A673 (cell line): ENCODE results near the gene SLC35F1. TPM values are rescaled to one million over a fixed set of nuclear protein-coding genes. Genes with fewer than 3 reads are reported as not detected.

Source experiments
- BruUV-seq: library from RNA; stranded (reverse); fragments of 400-500 nt; replicated peaks from 2 replicates; lab custom pipeline; 2021; lab: Mats Ljungman, UMichigan
- CTCF ChIA-PET: fragments of 300-600 bp; sonication (Branson Sonifier 250); formaldehyde crosslinking; loops from one replicate; lab custom pipeline; 2022; ENCODE audit warnings: antibody characterized with exemption; lab: Charles Lee
- POLR2A ChIA-PET: fragments of 300-600 bp; sonication (Branson Sonifier 250); formaldehyde crosslinking; loops from one replicate; lab custom pipeline; 2022; ENCODE audit warnings: antibody characterized with exemption; ENCODE audit not compliant: low non-redundant PET; lab: Charles Lee
- DNase-seq: peaks from one replicate; pipeline ENCODE4 v3.0.0-alpha.2; 2015; ENCODE audit warnings: low spot score
- H3K27ac ChIP-seq: fragments of 200-600 bp; sonication (generic); 2 replicates; pipeline ENCODE4 v1.5.1; 2016; ENCODE audit warnings: mixed run types, low read depth, mild to moderate bottlenecking, mixed read lengths, antibody characterized with exemption, low read length; ENCODE audit not compliant: poor library complexity, severe bottlenecking
- H3K27me3 ChIP-seq: fragments of 200-600 bp; sonication (generic); replicated peaks from 2 replicates; pipeline ENCODE4 v1.6.1; 2017; ENCODE audit warnings: mixed run types, low read depth, mild to moderate bottlenecking, mixed read lengths, antibody characterized with exemption, low read length; ENCODE audit not compliant: insufficient read depth, poor library complexity
- H3K36me3 ChIP-seq: fragments of 200-600 bp; sonication (generic); 2 replicates; pipeline ENCODE4 v1.6.1; 2016; ENCODE audit warnings: mixed run types, mild to moderate bottlenecking, mixed read lengths, antibody characterized with exemption, low read length; ENCODE audit not compliant: insufficient read depth, poor library complexity, severe bottlenecking
- H3K4me1 ChIP-seq: fragments of 200-600 bp; sonication (generic); 2 replicates; pipeline ENCODE4 v1.6.1; 2017; ENCODE audit warnings: mixed run types, mild to moderate bottlenecking, mixed read lengths, antibody characterized with exemption, low read length; ENCODE audit not compliant: insufficient read depth, poor library complexity, severe bottlenecking
- H3K4me3 ChIP-seq: fragments of 200-600 bp; sonication (generic); 2 replicates; pipeline ENCODE4 v1.5.1; 2016; ENCODE audit warnings: low read depth, mixed run types, mild to moderate bottlenecking, mixed read lengths, low read length; ENCODE audit not compliant: poor library complexity, severe bottlenecking
- H3K9me3 ChIP-seq: fragments of 200-600 bp; sonication (generic); 2 replicates; pipeline ENCODE4 v1.6.1; 2016; ENCODE audit warnings: mixed run types, low read depth, mild to moderate bottlenecking, mixed read lengths, antibody characterized with exemption, low read length; ENCODE audit not compliant: poor library complexity, severe bottlenecking
- EZH2 ChIP-seq: fragments of 200-600 bp; sonication (generic); IDR thresholded peaks from 2 replicates; pipeline ENCODE4 v1.6.1; 2017; ENCODE audit warnings: borderline replicate concordance, low read depth, mild to moderate bottlenecking, mixed read lengths, antibody characterized with exemption, low read length; ENCODE audit not compliant: poor library complexity, severe bottlenecking
- intact Hi-C: fragments of 100-400 bp; cut with micrococcal nuclease; formaldehyde crosslinking; loops from one replicate; pipeline ENCODE4 v1.10.0; 2022; ENCODE audit not compliant: unreplicated experiment
- total RNA-seq: library from RNA; stranded (reverse); gene quantifications from 2 replicates; pipeline ENCODE4 v1.2.3, GENCODE V29; 2021
- TF ChIP-seq, protein P1 (sequence below): fragments of 300-800, 200-600 bp; sonication (generic); conservative IDR thresholded peaks from 2 replicates; pipeline ENCODE4 v1.5.1; 2017; ENCODE audit warnings: low read depth, mild to moderate bottlenecking, antibody characterized with exemption, low read length, moderate library complexity, mixed read lengths

SLC35F1 gene
- total RNA-seq, 1 experiment from 2014 or later: 5.3 TPM

DNA sequence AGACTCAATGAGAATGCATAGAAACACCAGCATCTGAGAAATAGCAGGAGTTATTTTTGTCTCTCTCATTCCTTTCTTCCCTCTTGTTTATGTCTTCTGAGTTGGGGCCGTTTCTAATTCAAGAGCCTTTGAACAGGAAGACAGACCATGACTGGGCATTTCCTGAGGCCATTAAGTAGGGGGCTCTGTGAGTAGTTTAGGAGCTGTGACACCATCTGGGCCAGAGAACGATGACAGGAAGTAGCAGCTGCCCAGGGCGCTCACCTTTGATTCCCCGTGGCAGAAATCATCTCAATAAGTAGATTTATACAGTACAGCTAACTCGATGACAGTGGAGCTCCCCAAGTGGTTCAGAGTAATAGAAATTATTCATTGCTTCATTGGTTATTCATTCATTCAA lies 342.6 kb downstream of the SLC35F1 start:
- Histone ChIP-seq H3K27ac (peak overlapping the region; percentile 79), H3K4me3 (no peak overlapping the region), H3K4me1 (peaks cover 14% of the 10 kb centered on the region), H3K36me3 (no peaks in the 10 kb centered on the region), H3K9me3 (no peaks in the 10 kb centered on the region), H3K27me3 (no peaks in the 10 kb centered on the region)
- CTCF ChIA-PET: no interaction called here
- BruUV-seq: no TSS peak
- TF ChIP-seq EZH2: no peak
- TF ChIP-seq, protein P1, sequence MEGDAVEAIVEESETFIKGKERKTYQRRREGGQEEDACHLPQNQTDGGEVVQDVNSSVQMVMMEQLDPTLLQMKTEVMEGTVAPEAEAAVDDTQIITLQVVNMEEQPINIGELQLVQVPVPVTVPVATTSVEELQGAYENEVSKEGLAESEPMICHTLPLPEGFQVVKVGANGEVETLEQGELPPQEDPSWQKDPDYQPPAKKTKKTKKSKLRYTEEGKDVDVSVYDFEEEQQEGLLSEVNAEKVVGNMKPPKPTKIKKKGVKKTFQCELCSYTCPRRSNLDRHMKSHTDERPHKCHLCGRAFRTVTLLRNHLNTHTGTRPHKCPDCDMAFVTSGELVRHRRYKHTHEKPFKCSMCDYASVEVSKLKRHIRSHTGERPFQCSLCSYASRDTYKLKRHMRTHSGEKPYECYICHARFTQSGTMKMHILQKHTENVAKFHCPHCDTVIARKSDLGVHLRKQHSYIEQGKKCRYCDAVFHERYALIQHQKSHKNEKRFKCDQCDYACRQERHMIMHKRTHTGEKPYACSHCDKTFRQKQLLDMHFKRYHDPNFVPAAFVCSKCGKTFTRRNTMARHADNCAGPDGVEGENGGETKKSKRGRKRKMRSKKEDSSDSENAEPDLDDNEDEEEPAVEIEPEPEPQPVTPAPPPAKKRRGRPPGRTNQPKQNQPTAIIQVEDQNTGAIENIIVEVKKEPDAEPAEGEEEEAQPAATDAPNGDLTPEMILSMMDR: no peak
- DNase-seq: peak; percentile 95
- POLR2A ChIA-PET: no interaction called here
- intact Hi-C loops: loop anchor here (5.0 kb wide), 2 partner anchors 37 to 342 kb away; partner anchors contain the start of gene SLC35F1

DNA sequence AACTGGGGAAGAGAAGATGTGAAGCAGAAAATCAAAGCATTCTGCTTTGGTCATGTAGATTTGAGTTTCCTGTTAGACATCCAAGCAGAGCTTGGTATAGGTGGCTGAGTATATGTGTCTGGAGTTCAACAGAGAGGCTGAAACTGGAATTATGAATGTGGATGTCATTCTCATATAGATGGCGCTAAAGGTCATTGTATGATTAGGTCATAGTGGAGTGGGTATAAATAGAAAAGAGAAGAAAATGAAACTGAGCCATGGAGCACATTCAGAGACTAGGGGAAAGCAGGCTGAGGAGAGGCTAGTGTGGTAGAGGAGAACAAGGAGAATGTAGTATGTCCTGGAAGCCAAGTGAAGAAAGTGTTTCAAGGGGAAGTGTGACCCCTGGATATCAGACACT lies 345.4 kb downstream of the SLC35F1 start:
- POLR2A ChIA-PET: no interaction called here
- intact Hi-C loops: no loop called here
- CTCF ChIA-PET: no interaction called here

DNA sequence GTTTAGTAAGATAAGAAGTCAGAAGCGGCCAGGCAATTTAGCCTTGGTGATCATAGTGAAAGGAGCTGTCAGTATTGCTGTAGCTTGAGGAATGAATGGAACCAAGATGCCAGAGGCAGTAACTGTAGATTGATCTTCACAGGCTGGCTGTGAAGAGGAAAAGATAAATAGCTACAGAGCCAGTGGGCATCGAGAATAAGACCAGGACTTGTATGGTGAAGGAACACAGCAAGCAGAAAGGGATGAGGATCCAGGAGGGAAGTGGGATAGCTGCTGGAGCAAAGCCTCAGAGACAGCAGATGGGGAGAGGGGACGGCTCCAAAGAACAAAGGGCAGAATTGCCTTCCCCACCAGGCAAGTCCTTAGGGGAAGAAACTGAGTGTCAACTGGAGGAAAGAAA lies 346.7 kb downstream of the SLC35F1 start:
- H3K27me3 ChIP-seq: no peaks in the 10 kb centered on the region
- DNase-seq: no peak
- no peaks in the 10 kb centered on the region for H3K9me3 ChIP-seq
- no peaks in the 10 kb centered on the region for H3K36me3 ChIP-seq
- POLR2A ChIA-PET: interaction anchor here (0.6 kb wide), 1 partner anchor 29 kb away, joined by 4 read pairs; no protein-coding TSS in a partner anchor
- intact Hi-C loops: no loop called here
- CTCF ChIA-PET: no interaction called here
- H3K4me1 ChIP-seq: peaks cover 14% of the 10 kb centered on the region
- BruUV-seq: no TSS peak
- TF ChIP-seq, protein P1: no peak
- H3K4me3 ChIP-seq: no peak overlapping the region
- no peak overlapping the region for H3K27ac ChIP-seq

More for the DNA sequence above, 345.4 kb downstream of the SLC35F1 start:
- DNase-seq: no peak
- Histone ChIP-seq H3K4me1 (peaks cover 14% of the 10 kb centered on the region), H3K4me3 (no peak overlapping the region), H3K27me3 (no peaks in the 10 kb centered on the region), H3K36me3 (no peaks in the 10 kb centered on the region), H3K27ac (no peak overlapping the region), H3K9me3 (no peaks in the 10 kb centered on the region)
- TF ChIP-seq, protein P1: 0 out of 2 replicates have a peak, but pooled peaks have one; percentile 20
- no peak for TF ChIP-seq EZH2
- no TSS peak for BruUV-seq
